Measurements from ENCODE around the gene JMY. TPM values are rescaled to one million over a fixed set of nuclear protein-coding genes. Genes with fewer than 3 reads are reported as not detected.

The JMY gene
- total and polyA plus RNA-seq, 12 donors, result 2.9 to 16.4 (median 10.2) TPM

GRCh38 chr5:79269733-79270166, 33.8 kb downstream of the JMY start:
- intact Hi-C loops (cut with DNase I), result no loop called here

DNA sequence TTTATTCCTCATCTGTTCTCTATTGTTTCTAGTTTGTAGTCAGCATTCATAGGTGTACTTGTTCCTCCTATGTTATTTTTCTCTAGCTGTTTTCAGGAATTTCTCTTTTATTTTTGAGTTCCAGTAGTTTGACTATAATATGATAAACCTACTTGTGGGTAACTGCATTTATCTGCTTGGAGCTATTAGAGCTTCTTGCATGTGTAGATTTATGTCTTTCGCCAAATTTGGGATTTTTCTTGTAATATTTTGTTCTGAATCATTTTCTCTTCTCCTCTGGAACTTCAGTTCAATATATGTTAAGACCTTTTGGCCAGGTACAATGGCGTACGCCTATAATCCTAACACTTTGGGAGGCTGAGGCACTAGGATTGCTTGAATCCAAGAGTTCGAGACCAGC, 37.4 kb downstream of the JMY start:
- no peak overlapping the region for H3K4me3 ChIP-seq
- H3K27me3 ChIP-seq, result no peaks in the 10 kb centered on the region
- no peak for DNase-seq
- H3K4me1 ChIP-seq (replicated peaks in 1 of 2), result peaks cover 0 to 14% of the 10 kb centered on the region in 2 donors
- no peaks in the 10 kb centered on the region for H3K9me3 ChIP-seq (replicated peaks in 1 of 3)
- no peak overlapping the region for H3K27ac ChIP-seq
- intact Hi-C loops (cut with DNase I), result no loop called here
- TF ChIP-seq POLR2A (IDR thresholded peaks at IDR 0.05), result no peak
- TF ChIP-seq, protein P1, sequence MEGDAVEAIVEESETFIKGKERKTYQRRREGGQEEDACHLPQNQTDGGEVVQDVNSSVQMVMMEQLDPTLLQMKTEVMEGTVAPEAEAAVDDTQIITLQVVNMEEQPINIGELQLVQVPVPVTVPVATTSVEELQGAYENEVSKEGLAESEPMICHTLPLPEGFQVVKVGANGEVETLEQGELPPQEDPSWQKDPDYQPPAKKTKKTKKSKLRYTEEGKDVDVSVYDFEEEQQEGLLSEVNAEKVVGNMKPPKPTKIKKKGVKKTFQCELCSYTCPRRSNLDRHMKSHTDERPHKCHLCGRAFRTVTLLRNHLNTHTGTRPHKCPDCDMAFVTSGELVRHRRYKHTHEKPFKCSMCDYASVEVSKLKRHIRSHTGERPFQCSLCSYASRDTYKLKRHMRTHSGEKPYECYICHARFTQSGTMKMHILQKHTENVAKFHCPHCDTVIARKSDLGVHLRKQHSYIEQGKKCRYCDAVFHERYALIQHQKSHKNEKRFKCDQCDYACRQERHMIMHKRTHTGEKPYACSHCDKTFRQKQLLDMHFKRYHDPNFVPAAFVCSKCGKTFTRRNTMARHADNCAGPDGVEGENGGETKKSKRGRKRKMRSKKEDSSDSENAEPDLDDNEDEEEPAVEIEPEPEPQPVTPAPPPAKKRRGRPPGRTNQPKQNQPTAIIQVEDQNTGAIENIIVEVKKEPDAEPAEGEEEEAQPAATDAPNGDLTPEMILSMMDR (IDR thresholded peaks at IDR 0.05), result no peak
- no peaks in the 10 kb centered on the region for H3K36me3 ChIP-seq (replicated peaks in 1 of 2)
- 95 to 98% (median 97%) methylated on average over 4 of the region's 4 CpGs for WGBS, 4 donors

More at GRCh38 chr5:79269733-79270166, 33.8 kb downstream of the JMY start:
- Histone ChIP-seq H3K36me3 (replicated peaks in 1 of 2) (no peaks in the 10 kb centered on the region), H3K27me3 (no peaks in the 10 kb centered on the region), H3K4me1 (replicated peaks in 1 of 2) (peaks cover 0 to 14% of the 10 kb centered on the region in 2 donors), H3K4me3 (no peak overlapping the region), H3K9me3 (replicated peaks in 1 of 3) (no peaks in the 10 kb centered on the region), H3K27ac (no peak overlapping the region)
- no peak for DNase-seq
- TF ChIP-seq POLR2A (IDR thresholded peaks at IDR 0.05), result no peak
- TF ChIP-seq, protein P1 (IDR thresholded peaks at IDR 0.05), result no peak
- 81 to 91% (median 85%) methylated on average over 3 of the region's 3 CpGs for WGBS, 4 donors

- TF ChIP-seq POLR2A (IDR thresholded peaks at IDR 0.05), result no peak
- TF ChIP-seq, protein P1 (IDR thresholded peaks at IDR 0.05), result no peak
- no peak overlapping the region for H3K27ac ChIP-seq
- intact Hi-C loops (cut with DNase I), result no loop called here
- no peaks in the 10 kb centered on the region for H3K27me3 ChIP-seq
- WGBS, 4 donors, result 76 to 91% (median 87%) methylated on average over 3 of the region's 3 CpGs
- H3K4me3 ChIP-seq, result no peak overlapping the region
- no peaks in the 10 kb centered on the region for H3K9me3 ChIP-seq (replicated peaks in 1 of 3)
- DNase-seq, result no peak
- no peaks in the 10 kb centered on the region for H3K4me1 ChIP-seq (replicated peaks in 1 of 2)
- H3K36me3 ChIP-seq (replicated peaks in 1 of 2), result no peaks in the 10 kb centered on the region
Measured at GRCh38 chr5:79284846-79285245, 48.9 kb downstream of the JMY start.

GRCh38 chr5:79285285-79285684, 49.4 kb downstream of the JMY start:
- Histone ChIP-seq H3K9me3 (replicated peaks in 1 of 3) (no peaks in the 10 kb centered on the region), H3K27me3 (no peaks in the 10 kb centered on the region), H3K27ac (no peak overlapping the region), H3K4me3 (no peak overlapping the region), H3K4me1 (replicated peaks in 1 of 2) (no peaks in the 10 kb centered on the region), H3K36me3 (replicated peaks in 1 of 2) (no peaks in the 10 kb centered on the region)
- TF ChIP-seq POLR2A (IDR thresholded peaks at IDR 0.05), result no peak
- TF ChIP-seq, protein P1 (IDR thresholded peaks at IDR 0.05), result no peak
- no peak for DNase-seq
- WGBS, 4 donors, result 81 to 98% (median 96%) methylated on average over 3 of the region's 3 CpGs
- intact Hi-C loops (cut with DNase I), result no loop called here
